GM04504 (cell line): Measurements from ENCODE around the gene COA4.
A peak's percentile ranks its signal among the peaks of the same experiment; 100 is the strongest.
"Not testable (repeated sequence)": the region's sequence is repeated elsewhere in the genome, so short reads cannot be mapped to it uniquely, and the experiment has no call there.

Source experiments
- DNase-seq: peaks from one replicate; pipeline ENCODE4 v3.0.0-alpha.2; 2012; ENCODE audit warnings: low read depth

The COA4 gene

DNA sequence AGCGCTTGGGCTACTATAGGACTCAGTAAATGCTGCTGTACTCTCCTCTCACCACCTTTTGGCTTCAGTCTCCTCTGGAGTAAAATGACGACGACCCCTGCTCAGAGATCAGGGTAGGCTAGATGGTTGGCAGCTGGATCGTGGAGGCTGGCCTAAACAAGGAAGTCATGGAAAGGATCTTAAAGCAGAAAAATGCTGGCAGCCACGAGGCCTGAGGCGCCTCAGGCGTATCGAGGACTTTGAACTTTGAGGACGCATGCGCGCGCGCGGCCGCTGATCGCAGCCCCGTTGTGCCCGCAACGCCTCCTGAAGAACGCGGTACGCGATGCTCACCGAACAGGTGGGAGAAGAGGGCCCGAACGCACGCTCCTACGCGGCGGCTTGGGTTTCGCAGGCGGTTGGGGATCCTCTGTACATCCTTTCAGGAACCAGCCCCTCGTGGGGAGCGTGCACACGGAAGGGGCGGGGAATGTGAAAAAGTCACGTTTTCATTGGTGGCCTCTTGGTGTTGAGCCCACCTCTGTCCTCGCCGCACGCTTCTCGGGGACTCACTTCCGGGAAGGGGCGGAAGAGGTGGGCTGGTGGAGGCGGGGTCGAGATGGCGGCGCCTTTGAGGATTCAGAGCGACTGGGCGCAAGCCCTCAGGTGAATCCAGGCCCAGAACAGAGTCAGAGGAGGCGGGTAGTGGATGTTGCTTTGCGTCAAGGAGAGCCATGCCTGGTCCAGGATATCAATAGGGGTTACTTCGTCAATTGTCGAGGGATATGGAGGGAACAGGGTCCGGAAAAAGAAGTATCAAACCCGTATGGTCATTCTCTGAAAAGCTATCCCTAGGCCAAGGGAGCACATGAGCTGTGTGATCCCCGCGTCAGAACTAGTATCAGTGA, at the start of gene COA4, which contains the start of gene PAAF1:
Gene COA4, minus strand, starts transcription at position 423 of the 887 bp plus-strand sequence. CDS start 3,468 bp downstream, outside the sequence.
Gene PAAF1, plus strand, starts transcription at position 576 of the 887 bp plus-strand sequence. Its CDS starts 23 bp downstream, at position 599.
- DNase-seq = peak; percentile 90

DNA sequence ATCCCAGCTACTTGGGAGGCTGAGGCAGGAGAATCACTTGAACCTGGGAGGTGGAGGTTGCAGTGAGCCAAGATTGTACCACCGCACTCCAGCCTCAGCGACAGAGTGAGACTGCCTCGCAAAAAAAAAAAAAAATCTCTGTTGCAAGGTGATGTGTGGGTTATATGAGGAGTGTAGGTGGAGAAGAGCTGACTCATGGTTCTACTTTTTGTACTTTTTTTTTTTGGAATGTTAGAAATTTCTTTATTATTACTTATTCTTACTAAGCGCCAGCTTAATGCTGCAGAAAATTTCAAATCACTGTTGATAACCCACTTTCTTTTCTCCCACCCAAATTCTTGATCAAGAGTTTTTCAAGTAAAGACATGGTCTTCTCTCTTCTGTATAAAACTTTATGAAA, 44.5 kb upstream of the COA4 start:
- no peak for DNase-seq

DNA sequence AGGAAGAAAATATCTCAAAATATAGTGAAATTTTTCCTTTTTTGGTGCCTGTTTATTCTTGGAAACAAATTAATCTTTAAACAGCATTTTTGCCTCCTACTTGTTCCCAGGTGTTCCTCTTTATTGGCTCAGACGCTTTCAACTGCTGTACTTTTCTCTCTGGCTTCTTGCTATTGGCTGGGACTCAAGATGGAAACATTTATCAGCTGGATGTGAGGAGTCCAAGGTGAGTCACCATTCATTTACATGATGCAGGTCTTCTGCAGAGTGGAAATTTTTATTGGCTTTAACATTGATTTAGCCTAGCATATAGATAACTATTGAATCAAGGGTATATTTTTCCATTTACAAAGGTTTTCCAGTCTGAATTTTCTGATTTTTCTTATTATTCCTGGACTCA, 39.8 kb upstream of the COA4 start:
- no peak for DNase-seq

DNA sequence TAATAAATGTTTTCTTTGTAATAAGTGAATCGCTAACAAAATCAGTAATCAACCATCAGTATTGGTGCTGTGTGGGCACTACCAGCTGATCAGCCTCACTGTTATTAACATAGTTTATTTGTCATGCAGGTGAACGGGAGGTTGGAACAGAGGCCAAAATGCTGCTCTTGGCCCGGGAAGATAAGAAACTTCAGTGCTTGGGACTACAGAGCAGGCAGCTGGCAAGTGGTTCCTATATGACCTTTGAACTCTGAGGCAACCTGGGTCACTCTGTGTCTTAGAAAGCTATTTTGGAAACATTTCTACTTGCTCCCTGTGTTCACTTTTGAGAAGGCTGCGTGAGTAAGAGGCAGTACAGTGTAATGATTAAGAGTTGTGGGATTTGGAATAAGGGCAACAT, 37.6 kb upstream of the COA4 start:
- no peak for DNase-seq

DNA sequence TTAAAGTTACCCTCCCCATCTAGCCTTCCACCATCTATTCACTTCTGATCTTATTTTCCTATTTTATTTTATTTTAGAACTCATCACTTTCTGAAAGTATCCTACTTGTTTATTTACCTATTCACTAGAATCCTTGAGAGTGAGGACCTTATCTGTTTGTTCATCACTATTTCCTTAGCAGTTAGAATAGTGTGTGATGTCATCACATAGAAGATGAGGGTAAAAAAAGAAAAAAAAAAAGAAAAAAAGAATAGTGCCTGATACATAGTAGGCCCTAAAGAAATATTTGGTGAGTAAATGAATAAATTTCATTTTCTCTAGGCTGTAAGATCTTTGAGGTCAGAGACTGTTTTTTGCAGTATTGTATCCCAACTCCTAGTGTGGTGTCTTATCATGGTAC, 36.8 kb upstream of the COA4 start:
- no peak for DNase-seq

DNA sequence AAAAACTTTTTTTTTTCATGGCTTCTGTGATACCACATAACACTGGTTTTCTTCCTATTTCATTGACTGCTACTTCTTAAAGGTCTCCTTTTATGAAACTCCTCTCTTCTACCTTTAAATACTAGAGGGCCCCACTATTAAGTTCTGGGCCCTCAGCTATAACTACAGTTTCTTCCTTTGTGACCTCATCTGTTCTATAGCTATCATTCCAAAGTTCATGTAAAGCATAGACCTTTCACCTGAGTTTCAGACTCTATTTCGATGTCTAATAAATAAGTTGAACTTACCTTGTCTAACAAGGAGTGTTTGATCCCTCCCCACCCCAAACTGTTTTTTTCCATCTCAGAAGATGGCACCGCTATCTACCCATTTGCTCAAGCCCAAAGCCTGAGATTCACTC, 35.4 kb upstream of the COA4 start:
- no peak for DNase-seq

DNA sequence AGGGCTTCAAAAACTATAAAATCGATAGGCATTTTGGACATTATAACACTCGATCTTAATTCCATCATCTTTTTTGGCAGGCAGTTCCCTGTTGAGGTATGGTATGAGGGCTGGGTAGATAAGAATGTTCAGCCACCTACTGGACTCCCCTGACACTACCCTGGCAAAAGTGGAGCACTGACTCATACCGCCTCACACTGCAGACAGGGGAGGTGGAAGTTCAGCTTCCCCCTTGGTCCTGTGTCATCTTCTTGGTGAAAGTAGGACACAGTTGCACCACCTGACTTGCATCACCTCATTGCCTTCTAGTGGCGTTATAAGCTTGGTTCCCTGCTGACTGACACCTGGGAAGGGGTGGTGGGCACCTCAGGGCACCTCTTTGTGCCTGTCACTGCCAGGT, 30.5 kb upstream of the COA4 start:
- DNase-seq = no peak

DNA sequence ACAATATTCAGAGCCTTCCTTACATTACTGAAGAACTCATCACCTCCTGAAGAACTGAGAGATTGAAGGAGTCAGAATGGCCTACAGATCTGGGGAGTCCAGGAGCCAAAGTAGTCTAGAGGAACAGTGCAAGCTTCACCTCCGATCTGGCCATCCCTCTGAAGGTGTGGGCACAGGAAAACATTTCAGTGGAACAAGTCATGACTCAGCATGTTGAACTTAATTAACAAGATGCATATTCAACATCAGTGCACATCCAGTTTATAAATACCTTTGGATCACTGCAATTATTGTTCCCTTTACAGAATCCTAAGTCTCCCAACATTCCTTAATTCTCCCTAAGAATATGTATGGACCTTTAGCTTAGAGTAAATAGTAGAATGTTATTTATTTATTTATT, 25.7 kb upstream of the COA4 start:
- no peak for DNase-seq

DNA sequence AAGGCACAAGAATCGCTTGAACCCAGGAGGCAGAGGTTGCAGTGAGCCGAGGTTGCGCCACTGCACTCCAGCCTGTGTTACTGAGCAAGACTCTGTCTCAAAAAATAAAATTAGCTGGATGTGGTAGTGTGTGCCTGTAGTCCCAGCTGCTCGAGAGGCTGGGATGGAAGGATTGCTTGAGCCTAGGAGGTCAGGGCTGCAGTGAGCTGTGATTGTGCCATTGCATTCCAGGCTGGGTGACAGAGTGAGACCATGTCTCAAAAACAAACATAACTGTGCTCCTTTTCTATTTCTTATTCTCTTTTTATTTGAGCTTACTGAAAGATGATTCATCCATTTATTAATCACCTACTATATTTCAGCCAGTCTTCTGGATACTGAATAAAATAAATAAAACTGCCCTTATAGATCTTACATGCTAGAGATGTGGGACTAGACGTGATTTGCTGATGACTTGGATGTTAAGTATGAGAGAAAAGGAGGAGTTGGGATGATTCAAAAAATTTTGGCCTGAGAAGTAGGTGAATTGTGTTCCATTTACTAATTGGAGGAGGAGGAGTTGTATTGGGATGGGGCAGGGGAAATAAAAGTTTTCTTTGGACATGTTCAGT, 18.2 kb upstream of the COA4 start:
- no peak for DNase-seq

DNA sequence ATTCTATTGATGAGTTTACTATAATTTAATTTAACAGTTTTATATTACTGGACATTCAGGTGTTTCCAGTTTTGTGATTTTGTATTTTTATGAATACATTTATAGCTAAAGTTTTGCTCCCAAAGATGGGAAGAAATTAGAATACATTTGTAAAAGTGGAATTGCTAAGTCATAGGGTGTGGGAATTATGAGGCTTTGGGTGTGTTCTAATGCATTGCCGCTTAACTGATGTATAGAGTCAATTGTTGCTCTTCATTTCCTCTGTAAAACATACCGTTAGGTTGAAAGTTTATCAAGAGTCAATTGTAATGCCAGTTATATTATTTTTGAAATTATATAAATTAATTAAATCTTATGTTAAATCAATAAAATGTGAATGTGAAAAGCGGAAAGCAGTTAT, 16.4 kb upstream of the COA4 start:
- no peak for DNase-seq

DNA sequence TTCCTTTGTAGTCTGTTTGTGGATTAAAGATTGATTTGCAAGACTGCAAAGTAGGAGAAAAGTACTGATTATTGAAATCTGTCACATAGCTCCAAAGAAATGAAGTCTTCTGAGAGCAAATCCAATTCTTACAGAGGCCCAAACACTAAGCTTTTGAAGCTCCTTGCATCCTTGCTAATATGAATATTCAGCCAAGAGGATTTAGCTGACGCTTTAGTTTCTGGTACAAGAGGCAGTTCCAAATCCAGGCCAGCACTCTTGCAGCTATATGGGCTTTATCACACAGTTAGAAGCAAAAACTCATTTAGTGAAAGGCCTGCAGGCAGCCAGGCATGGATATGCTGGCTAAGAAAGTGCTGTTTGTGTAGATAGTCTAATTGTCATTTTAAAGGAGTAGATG, 12.9 kb upstream of the COA4 start:
- DNase-seq = no peak

DNA sequence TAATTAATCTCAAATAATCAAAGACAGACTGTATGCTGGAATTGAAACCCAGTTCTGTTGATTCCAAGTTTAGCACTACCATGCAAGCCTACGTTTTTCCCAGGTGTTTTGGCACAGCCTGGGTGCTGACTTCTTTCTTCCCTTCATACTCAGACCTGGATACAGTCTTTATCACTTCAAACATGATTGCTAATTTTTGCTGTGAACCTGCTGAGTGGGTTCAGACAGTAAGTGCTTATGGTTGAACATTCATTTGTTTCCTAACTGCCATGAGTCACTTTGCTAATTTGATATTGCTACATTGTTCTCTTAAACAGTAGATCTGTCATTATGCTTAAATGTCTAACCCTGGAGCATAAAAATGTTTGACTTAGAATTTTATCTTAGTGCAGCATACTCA, 12.4 kb upstream of the COA4 start:
- no peak for DNase-seq

DNA sequence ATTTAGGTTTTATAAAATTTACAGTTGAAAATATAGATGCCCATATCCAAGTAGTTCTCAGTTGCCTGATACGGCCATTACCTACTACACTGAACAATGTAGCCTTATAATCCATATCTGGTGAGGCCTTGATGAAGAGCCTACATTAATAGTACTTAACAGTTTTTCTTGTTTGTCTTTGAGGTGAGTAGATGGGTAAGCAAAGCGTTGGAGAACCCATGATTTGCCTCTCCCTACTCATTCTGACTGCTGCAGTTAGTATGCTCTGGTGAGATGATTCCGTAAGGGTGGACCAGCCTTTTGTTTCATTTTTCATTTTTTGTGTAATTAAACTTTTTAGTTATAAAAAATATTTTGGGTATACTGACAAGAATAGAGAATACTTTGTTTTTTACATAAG, 11.6 kb upstream of the COA4 start:
- DNase-seq = no peak

DNA sequence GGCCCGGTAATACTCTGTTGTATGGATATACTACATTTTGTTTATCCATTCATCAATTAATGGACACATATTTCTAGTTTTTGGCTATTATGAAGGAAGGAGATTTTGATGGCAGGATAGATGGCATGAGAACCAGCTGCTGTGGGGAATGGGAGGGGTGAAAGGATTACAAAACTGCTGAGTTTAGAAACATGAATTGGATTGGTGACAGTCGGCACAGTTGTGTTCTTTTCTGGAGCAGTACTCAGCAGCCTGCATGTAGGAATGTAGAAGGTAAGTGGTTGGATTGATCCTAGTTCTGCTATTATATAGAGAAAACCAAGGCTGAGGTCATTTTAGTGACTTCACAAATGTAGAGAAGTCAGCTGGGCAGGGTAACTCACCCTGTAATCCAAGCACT, 7.2 kb upstream of the COA4 start:
- no peak for DNase-seq

DNA sequence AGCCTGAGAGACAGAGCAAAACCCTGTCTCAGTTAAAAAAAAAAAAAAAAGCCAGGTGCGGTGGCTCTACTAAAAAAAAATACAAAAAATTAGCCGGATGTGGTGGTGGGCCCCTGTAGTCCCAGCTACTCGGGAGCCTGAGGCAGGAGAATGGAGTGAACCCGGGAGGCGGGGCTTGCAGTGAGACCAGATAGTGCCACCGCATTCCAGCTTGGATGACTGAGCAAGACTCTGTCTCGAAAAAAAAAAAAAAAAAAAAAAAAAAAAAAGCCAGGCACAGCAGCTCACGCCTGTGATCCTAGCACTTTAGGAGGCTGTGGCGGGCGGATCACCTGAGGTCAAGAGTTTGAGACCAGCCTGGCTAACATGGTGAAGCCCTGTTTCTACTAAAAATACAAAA, 3.8 kb upstream of the COA4 start:
- not testable (repeated sequence) for DNase-seq

DNA sequence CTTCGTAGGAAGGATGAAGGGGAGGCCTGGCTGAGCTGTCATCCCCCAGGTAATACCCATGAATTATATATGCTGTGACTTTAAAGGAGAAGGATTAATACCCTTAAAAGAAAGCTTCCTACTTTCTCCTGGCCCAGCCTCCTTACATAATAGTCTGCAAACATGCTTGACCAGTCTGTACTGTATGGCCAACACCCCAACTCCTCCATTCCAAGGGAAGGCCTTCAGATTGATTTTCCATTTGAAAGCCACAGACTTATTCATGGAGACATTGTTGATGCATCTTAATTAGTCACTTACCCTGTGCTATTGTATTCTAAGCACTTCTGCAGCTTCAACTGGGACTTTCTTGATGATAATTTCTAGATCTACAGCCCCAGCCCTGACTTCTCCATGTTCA, 2.1 kb upstream of the COA4 start:
- DNase-seq = no peak

DNA sequence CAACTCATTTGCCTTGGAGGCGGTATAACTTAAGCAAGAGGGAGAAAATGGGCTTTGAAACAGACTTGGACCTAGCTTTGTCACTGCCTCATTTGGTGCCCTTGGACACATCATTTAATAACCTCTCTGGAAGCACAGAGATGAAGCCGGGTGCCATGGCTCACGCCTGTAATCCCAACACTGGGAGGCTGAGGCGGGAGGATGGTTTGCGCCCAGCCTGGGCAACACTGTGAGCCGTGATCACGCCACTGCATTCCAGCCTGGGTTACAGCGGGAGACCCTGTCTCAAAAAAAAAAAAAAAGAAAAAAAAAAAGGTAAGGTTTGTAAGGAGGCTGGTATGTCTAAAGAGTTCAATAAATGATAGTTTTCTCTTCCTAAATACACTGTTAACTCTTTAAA, 806 bp downstream of the COA4 start:
- no peak for DNase-seq

DNA sequence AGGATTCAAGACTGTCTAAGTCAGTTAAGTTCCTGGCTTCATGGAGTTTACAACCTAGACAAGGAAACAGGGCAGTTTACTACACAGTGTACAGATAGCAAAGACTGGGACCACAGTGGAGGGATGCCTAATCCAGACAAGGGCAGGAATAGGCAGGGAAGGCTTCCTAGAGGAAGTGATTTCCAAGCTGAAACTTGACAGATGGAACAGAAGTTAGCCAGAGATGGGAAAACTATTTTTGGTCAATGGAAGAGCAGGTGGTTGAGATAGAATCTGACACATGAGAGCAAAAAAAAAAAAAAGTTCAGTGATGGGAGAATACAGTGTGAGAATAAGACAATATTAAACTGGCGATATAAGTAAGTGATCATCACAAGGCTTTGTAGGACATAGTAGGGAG, 1.3 kb downstream of the COA4 start:
- DNase-seq = no peak

DNA sequence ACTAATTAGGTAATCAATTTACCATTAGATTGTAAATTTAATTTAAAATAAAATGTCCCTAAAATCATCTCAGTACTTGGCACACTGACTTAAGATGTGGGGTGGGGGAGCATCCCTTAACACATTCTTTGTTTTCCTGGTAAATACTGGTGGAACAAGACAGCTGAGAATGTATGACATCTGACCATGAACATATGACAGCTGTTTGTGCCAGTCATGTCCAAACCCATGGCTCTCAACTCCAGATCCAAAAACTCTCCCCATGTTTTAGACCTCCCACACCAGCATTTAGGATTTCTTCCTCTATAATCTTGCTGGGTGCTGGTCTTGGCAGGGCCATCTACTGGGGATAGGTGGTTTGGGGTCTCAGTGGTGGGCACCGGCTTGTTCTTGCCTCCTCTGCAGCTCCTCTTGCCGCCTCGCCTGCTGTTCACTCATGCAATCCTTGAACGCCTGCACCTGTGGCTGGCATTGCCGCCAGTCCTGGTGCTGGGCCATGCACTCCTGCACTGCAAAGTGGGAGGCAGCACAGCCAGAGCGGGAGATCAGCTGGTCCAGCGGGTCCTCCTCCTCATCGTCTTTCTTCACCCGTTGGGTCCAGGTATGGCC, 3.8 kb downstream of the COA4 start:
- no peak for DNase-seq

DNA sequence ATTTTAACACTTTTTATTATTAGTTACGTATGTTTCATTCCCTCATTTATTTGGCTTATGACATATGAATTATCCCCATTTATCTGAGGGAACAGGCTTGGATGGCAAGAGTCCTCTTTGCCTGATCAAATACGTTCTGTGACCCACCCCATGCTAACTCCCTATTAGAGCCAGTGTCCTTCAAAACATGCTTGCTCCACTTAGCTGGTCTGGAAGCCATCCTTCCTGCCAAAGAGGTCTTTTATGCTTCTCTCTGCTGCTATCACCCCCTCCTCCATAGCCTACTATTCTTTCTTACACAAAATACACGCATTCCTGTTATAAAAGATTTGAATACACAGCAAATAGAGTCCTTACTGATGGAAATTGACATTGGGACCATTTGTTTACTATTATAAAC, 6.4 kb downstream of the COA4 start:
- no peak for DNase-seq

DNA sequence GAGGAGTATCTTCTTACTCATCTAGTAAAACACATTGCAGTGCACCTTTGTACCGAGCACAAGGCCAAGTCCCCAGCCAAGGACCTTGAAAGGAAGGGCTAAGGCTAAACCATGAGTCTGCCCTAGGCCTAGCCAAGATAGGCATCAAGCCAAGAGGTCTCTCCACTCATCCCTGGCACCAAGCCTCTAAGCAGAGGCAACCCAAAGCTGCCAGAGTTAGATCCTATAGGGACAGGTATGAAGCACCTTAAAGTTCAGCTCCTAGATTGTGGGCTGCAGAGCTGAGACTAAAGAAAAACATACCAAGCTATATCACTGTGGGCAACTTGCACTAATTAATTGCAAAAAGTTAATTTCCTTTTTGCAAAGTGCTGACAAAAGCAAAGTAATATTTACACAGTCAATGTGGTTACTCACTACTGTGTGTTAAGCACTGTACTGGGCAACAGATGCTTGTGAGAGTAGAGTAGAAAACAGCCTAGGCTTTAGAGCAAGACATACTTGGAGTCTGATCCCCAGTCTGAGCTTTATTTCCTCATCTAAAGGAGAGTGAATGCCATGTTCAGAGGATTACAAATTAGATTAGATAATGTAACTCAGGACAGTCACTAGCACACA, 7.2 kb downstream of the COA4 start:
- DNase-seq = no peak

DNA sequence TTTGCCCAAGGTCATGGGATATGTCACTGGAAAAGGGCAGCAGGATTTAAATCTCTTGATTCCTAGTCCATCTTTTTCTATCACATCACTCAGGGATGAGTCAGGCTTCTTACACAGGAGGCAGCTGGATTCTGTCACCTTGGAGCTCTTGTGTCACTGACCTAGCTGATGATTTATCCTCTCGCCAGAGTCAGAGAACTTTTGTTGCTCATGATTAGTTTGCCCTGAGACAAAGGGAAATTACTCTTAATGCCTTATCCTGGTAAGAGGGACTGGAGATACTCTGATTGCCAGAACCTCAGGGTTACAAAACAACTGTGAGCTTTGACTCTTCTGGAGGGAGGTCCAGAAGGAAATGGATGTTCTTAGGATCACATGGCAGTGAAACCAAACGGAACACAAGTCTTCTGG, 10.1 kb downstream of the COA4 start:
- DNase-seq = peak; percentile 80

DNA sequence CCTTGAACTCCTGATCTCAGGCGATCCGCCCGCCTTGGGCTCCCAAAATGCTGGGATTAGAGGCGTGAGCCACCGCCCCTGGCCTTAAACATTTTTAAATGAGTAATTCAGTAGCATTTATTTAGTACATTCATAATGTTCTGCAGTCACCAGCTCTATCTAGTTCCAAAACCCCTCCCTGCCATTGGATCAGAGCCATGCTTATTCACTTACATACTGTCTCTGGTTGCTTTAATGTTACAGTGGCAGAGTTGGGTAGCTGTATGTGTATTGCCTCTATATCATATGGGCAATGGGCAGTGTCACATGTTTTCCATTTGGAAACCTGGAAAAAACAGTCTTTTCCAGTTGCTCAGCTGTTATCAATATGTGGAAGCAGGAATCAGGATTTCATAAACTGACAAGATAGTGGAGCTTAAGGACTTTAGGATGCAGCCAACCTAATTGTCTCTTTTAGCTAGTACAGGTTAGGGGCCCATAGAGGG, 10.5 kb downstream of the COA4 start:
- DNase-seq = no peak
